Thyroid gland (tissue), 4 donors: ENCODE data around the gene CSN1S1. TPM values are rescaled to one million over a fixed set of nuclear protein-coding genes. Genes with fewer than 3 reads are reported as not detected.

ENCODE experiments used
- DNase-seq, 2 donors: peaks; one replicate each; pipeline ENCODE4 v3.0.0-alpha.2; 2019
- H3K27ac ChIP-seq, 3 donors: fragments of 200-600 bp; sonication (generic); 1 replicate in 2 of 3; 2 replicates in 1 of 3; pipeline ENCODE4 v1.5.1; 2016 to 2019; ENCODE audit warnings: mild to moderate bottlenecking in 1 of 3, moderate library complexity in 1 of 3
- H3K27me3 ChIP-seq: fragments of 200-600 bp; sonication (generic); one replicate; pipeline ENCODE4 v1.5.1; 2019
- H3K36me3 ChIP-seq, 2 donors: fragments of 200-600 bp; sonication (generic); one replicate each; pipeline ENCODE4 v1.5.1; 2016 to 2019
- H3K4me1 ChIP-seq, 2 donors: fragments of 200-600 bp; sonication (generic); one replicate each; pipeline ENCODE4 v1.5.1; 2017 to 2019
- H3K4me3 ChIP-seq, 3 donors: fragments of 200-600 bp; sonication (generic); replicated peaks in 1 of 3; 1 replicate in 2 of 3; 2 replicates in 1 of 3; pipeline ENCODE4 v1.5.1; 2016; ENCODE audit warnings: mild to moderate bottlenecking in 1 of 3
- H3K9me3 ChIP-seq: fragments of 200-600 bp; sonication (generic); one replicate; pipeline ENCODE4 v1.5.1; 2017
- POLR2A ChIP-seq, 2 donors: fragments of 450-650 bp; IDR thresholded peaks; one replicate each; pipeline ENCODE4 v1.6.1; 2017; ENCODE audit warnings: antibody characterized with exemption in 2 of 2, mild to moderate bottlenecking in 2 of 2, moderate library complexity in 1 of 2
- WGBS, 2 donors: methylation state at CpG; one replicate each; pipeline ENCODE4 v1.1.5; 2017; 5-methylcytosine and 5-hydroxymethylcytosine counted together
- intact Hi-C: fragments of 100-400 bp; cut with DNase I; formaldehyde crosslinking; loops from one replicate; pipeline ENCODE4 v1.15.1; 2023
- total RNA-seq, 4 donors: library from RNA; depleted of rRNA; stranded (reverse); fragments of >200 nt; gene quantifications; one replicate each; pipeline ENCODE4 v1.2.3, GENCODE V29; 2016
- TF ChIP-seq, protein P1 (sequence below), 6 experiments: fragments of 200-600 bp in 3 of 6; fragments of 450-650 bp in 3 of 6; sonication (generic) in 3 of 6; IDR thresholded peaks; one replicate each; pipeline ENCODE4 v1.5.1; 2016 to 2019; ENCODE audit warnings: antibody characterized with exemption in 6 of 6, mild to moderate bottlenecking in 2 of 6, inconsistent platforms in 1 of 6, moderate library complexity in 1 of 6

CSN1S1 gene
- total RNA-seq, 4 donors from 2014 or later, result not detected

GRCh38 chr4:69965628-69966027 lies 34.8 kb downstream of the CSN1S1 start, which contains the start of gene CSN2:
CSN2 (minus strand) TSS chr4:69965728; CDS start chr4:69960995, 4,733 bp downstream.
- Histone ChIP-seq H3K27me3 (no peaks in the 10 kb centered on the region), H3K27ac (no peak within 1 kb of the TSS), H3K9me3 (no peaks in the 10 kb centered on the region), H3K36me3 (no peaks in the 10 kb centered on the region), H3K4me3 (no peak within 1 kb of the TSS), H3K4me1 (no peaks in the 10 kb centered on the region)
- DNase-seq, result no peak
- intact Hi-C loops, result no loop called here
- TF ChIP-seq, protein P1, sequence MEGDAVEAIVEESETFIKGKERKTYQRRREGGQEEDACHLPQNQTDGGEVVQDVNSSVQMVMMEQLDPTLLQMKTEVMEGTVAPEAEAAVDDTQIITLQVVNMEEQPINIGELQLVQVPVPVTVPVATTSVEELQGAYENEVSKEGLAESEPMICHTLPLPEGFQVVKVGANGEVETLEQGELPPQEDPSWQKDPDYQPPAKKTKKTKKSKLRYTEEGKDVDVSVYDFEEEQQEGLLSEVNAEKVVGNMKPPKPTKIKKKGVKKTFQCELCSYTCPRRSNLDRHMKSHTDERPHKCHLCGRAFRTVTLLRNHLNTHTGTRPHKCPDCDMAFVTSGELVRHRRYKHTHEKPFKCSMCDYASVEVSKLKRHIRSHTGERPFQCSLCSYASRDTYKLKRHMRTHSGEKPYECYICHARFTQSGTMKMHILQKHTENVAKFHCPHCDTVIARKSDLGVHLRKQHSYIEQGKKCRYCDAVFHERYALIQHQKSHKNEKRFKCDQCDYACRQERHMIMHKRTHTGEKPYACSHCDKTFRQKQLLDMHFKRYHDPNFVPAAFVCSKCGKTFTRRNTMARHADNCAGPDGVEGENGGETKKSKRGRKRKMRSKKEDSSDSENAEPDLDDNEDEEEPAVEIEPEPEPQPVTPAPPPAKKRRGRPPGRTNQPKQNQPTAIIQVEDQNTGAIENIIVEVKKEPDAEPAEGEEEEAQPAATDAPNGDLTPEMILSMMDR (IDR thresholded peaks at IDR 0.05), result no peak
- no peak for TF ChIP-seq POLR2A (IDR thresholded peaks at IDR 0.05)
- WGBS, 2 donors, result 89 to 91% methylated on average over 2 of the region's 2 CpGs

- Histone ChIP-seq H3K36me3 (no peaks in the 10 kb centered on the region), H3K27me3 (no peaks in the 10 kb centered on the region), H3K9me3 (no peaks in the 10 kb centered on the region), H3K4me1 (no peaks in the 10 kb centered on the region), H3K27ac (no peak overlapping the region), H3K4me3 (no peak overlapping the region)
- WGBS, 2 donors, result 70 to 78% methylated on average over 1 of the region's 1 CpG
- intact Hi-C loops, result no loop called here
- no peak for DNase-seq
- TF ChIP-seq, protein P1 (IDR thresholded peaks at IDR 0.05), result no peak
- no peak for TF ChIP-seq POLR2A (IDR thresholded peaks at IDR 0.05)
Measured at GRCh38 chr4:69970071-69970470, 39.2 kb downstream of the CSN1S1 start.

- intact Hi-C loops, result no loop called here
- no peak for DNase-seq
- H3K36me3 ChIP-seq, result no peaks in the 10 kb centered on the region
- no peak overlapping the region for H3K27ac ChIP-seq
- WGBS, 2 donors, result 73 to 88% methylated on average over 1 of the region's 1 CpG
- no peaks in the 10 kb centered on the region for H3K4me1 ChIP-seq
- no peaks in the 10 kb centered on the region for H3K9me3 ChIP-seq
- H3K27me3 ChIP-seq, result no peaks in the 10 kb centered on the region
- no peak overlapping the region for H3K4me3 ChIP-seq
- TF ChIP-seq, protein P1 (IDR thresholded peaks at IDR 0.05), result no peak
- TF ChIP-seq POLR2A (IDR thresholded peaks at IDR 0.05), result no peak
Measured at GRCh38 chr4:69974631-69975030, 43.8 kb downstream of the CSN1S1 start.

DNA sequence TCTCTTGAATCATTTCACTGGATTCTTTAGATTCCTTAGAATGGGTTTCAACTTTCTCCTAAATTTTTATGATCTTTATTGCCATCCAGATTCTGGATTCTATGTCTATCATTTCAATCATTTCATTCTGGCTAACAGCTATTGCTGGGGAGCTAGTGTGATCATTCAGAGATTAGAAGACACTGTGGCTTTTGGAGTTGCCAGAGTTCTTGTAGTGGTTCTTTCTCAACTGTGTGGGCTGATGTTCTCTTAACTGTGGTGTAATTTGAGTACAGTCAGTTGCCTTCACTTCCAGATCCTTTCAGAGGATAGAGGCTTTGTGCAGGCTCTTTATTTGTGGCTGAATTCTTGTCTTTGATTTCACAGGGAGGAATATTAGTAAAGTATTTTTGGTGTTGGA lies 46.7 kb downstream of the CSN1S1 start:
- intact Hi-C loops, result no loop called here
- H3K4me3 ChIP-seq, result no peak overlapping the region
- TF ChIP-seq POLR2A (IDR thresholded peaks at IDR 0.05), result no peak
- TF ChIP-seq, protein P1 (IDR thresholded peaks at IDR 0.05), result no peak
- no peak overlapping the region for H3K27ac ChIP-seq
- H3K27me3 ChIP-seq, result no peaks in the 10 kb centered on the region
- H3K36me3 ChIP-seq, result no peaks in the 10 kb centered on the region
- no peak for DNase-seq
- H3K9me3 ChIP-seq, result no peaks in the 10 kb centered on the region
- H3K4me1 ChIP-seq, result no peaks in the 10 kb centered on the region

GRCh38 chr4:69984030-69984443 lies 53.2 kb downstream of the CSN1S1 start:
- peak overlapping the region in 1 of 3 donors; percentile 46 for H3K27ac ChIP-seq
- intact Hi-C loops, result no loop called here
- H3K36me3 ChIP-seq, result no peaks in the 10 kb centered on the region
- H3K9me3 ChIP-seq, result no peaks in the 10 kb centered on the region
- DNase-seq, result peak; percentile 66 to 75
- no peak overlapping the region for H3K4me3 ChIP-seq
- TF ChIP-seq, protein P1 (IDR thresholded peaks at IDR 0.05), result no peak
- TF ChIP-seq POLR2A (IDR thresholded peaks at IDR 0.05), result no peak
- 11 to 16% methylated on average over 2 of the region's 2 CpGs for WGBS, 2 donors
- peaks cover 0 to 4% of the 10 kb centered on the region in 2 donors for H3K4me1 ChIP-seq
- H3K27me3 ChIP-seq, result no peaks in the 10 kb centered on the region
